ENCODE data around the gene STK38.

- no peak for TF ChIP-seq CTCF (IDR thresholded peaks at IDR 0.05)
- no peak for TF ChIP-seq EZH2 (IDR thresholded peaks at IDR 0.05; ENCODE audit: borderline replicate concordance, insufficient read depth, low read depth, low read length, poor library complexity, severe bottlenecking)
Measured at GRCh38 chr6:36504181-36504580, 43.1 kb downstream of the STK38 start.

Data from B cell (primary cell).